K562 (cell line): ENCODE results near the gene HNMT. TPM values are rescaled to one million over a fixed set of nuclear protein-coding genes. Genes with fewer than 3 reads are reported as not detected.

Source experiments
- CC2D1A ChIP-seq: fragments of 450-650 bp; IDR thresholded peaks from 2 replicates; pipeline ENCODE4 v1.6.1; 2017; ENCODE audit warnings: mild to moderate bottlenecking
- EP400 ChIP-seq: fragments of 450-650 bp; IDR thresholded peaks from 2 replicates; pipeline ENCODE4 v1.6.1; 2017; ENCODE audit warnings: antibody characterized with exemption, mild to moderate bottlenecking, moderate library complexity
- HDAC1 ChIP-seq, 2 experiments: fragments of 450-650 bp; IDR thresholded peaks; 2 replicates each; pipeline ENCODE4 v1.6.1; 2016 to 2017; ENCODE audit warnings: inconsistent platforms in 1 of 2, mild to moderate bottlenecking in 1 of 2, moderate library complexity in 1 of 2
- ZNF175 ChIP-seq: fragments of 200-800 bp; sonication (Bioruptor generic); IDR thresholded peaks from 2 replicates; pipeline ENCODE4 v1.6.1; 2016; ENCODE audit warnings: low read depth, mild to moderate bottlenecking, missing genetic modification characterization, missing compliant biosample characterization
- ZNF766 ChIP-seq: fragments of 200-800 bp; sonication (Bioruptor generic); conservative IDR thresholded peaks from 2 replicates; pipeline ENCODE4 v1.6.1; 2016; ENCODE audit warnings: missing genetic modification characterization, missing compliant biosample characterization
- polyA plus RNA-seq, 8 experiments: library from polyadenylated mRNA; depleted of rRNA in 4 of 8; stranded (reverse) in 5 of 8; unstranded in 3 of 8; fragments of >200 nt; fragmentation: Nextera tagmentation in 2 of 8; fragmentation: Illumina TruSeq in 1 of 8; extraction: Ambion mirVana in 2 of 8; extraction: Trizol in 1 of 8; gene quantifications; 2 replicates each; pipeline versions ENCODE4 v1.2.1 to v1.2.3, GENCODE V29; 2011 to 2014; ENCODE audit warnings: inconsistent platforms in 1 of 8, missing spikeins in 1 of 8
- total RNA-seq, 7 experiments: library from RNA; depleted of rRNA in 6 of 7; stranded (reverse); fragments of >200 nt in 6 of 7; fragmentation: Illumina TruSeq in 2 of 7; extraction: Trizol in 2 of 7; gene quantifications; 2 replicates each; pipeline versions ENCODE4 v1.2.1 to v1.2.3, GENCODE V29; 2011 to 2021; ENCODE audit warnings: low replicate concordance in 1 of 7
- TF ChIP-seq, protein P1 (sequence below): fragments of 450-650 bp; IDR thresholded peaks from 2 replicates; pipeline ENCODE4 v1.6.1; 2016; ENCODE audit warnings: mild to moderate bottlenecking, moderate library complexity
- TF ChIP-seq, protein P2 (sequence below), 2 experiments: fragments of 200-800 bp in 1 of 2; sonication (Bioruptor generic) in 1 of 2; sonication (generic) in 1 of 2; formaldehyde crosslinking in 1 of 2; IDR thresholded peaks in 1 of 2; conservative IDR thresholded peaks in 1 of 2; 2 replicates each; pipeline versions ENCODE4 v1.5.0 to v1.6.1; 2016 to 2020; ENCODE audit warnings: missing compliant biosample characterization in 1 of 2, missing genetic modification characterization in 1 of 2, missing genetic modification reagents in 1 of 2
- TF ChIP-seq, protein P3 (sequence below): sonication (generic); formaldehyde crosslinking; IDR thresholded peaks from 2 replicates; pipeline ENCODE4 v1.8.1; 2022; ENCODE audit warnings: missing genetic modification reagents

Gene HNMT
- total and polyA plus RNA-seq, 9 of the 15 experiments (the other 6 are each of a cell fraction or from before 2014, with no cell fraction given): 3.1 to 10.9 (median 5.3) TPM

DNA sequence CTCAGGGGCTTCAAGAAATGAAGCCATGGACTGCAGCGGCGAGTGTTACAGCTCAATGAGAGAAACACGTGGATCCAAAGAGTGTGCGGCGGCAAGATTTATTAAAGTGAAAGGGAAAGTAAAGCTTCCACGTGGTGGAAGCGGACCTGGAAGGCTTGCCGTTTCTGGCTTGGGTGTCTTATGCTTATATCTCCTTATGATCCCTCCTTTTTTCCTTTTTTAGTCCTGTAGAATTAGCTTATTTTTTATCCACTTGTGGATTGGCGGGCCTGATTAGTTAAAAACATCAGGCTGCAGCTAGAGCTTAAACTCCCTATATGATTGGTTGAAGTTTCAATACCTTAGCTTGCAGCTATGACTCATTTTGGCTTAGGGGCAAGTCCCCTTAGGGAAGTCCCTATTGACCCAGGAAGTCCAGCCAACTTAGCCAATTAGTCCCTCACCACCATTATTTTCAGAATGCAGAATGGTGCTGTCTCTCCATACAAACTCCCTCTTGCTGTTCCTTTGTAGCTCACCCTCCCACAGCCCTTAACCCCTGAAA is 11.6 kb upstream of the HNMT start (continued):
- TF ChIP-seq, protein P1, sequence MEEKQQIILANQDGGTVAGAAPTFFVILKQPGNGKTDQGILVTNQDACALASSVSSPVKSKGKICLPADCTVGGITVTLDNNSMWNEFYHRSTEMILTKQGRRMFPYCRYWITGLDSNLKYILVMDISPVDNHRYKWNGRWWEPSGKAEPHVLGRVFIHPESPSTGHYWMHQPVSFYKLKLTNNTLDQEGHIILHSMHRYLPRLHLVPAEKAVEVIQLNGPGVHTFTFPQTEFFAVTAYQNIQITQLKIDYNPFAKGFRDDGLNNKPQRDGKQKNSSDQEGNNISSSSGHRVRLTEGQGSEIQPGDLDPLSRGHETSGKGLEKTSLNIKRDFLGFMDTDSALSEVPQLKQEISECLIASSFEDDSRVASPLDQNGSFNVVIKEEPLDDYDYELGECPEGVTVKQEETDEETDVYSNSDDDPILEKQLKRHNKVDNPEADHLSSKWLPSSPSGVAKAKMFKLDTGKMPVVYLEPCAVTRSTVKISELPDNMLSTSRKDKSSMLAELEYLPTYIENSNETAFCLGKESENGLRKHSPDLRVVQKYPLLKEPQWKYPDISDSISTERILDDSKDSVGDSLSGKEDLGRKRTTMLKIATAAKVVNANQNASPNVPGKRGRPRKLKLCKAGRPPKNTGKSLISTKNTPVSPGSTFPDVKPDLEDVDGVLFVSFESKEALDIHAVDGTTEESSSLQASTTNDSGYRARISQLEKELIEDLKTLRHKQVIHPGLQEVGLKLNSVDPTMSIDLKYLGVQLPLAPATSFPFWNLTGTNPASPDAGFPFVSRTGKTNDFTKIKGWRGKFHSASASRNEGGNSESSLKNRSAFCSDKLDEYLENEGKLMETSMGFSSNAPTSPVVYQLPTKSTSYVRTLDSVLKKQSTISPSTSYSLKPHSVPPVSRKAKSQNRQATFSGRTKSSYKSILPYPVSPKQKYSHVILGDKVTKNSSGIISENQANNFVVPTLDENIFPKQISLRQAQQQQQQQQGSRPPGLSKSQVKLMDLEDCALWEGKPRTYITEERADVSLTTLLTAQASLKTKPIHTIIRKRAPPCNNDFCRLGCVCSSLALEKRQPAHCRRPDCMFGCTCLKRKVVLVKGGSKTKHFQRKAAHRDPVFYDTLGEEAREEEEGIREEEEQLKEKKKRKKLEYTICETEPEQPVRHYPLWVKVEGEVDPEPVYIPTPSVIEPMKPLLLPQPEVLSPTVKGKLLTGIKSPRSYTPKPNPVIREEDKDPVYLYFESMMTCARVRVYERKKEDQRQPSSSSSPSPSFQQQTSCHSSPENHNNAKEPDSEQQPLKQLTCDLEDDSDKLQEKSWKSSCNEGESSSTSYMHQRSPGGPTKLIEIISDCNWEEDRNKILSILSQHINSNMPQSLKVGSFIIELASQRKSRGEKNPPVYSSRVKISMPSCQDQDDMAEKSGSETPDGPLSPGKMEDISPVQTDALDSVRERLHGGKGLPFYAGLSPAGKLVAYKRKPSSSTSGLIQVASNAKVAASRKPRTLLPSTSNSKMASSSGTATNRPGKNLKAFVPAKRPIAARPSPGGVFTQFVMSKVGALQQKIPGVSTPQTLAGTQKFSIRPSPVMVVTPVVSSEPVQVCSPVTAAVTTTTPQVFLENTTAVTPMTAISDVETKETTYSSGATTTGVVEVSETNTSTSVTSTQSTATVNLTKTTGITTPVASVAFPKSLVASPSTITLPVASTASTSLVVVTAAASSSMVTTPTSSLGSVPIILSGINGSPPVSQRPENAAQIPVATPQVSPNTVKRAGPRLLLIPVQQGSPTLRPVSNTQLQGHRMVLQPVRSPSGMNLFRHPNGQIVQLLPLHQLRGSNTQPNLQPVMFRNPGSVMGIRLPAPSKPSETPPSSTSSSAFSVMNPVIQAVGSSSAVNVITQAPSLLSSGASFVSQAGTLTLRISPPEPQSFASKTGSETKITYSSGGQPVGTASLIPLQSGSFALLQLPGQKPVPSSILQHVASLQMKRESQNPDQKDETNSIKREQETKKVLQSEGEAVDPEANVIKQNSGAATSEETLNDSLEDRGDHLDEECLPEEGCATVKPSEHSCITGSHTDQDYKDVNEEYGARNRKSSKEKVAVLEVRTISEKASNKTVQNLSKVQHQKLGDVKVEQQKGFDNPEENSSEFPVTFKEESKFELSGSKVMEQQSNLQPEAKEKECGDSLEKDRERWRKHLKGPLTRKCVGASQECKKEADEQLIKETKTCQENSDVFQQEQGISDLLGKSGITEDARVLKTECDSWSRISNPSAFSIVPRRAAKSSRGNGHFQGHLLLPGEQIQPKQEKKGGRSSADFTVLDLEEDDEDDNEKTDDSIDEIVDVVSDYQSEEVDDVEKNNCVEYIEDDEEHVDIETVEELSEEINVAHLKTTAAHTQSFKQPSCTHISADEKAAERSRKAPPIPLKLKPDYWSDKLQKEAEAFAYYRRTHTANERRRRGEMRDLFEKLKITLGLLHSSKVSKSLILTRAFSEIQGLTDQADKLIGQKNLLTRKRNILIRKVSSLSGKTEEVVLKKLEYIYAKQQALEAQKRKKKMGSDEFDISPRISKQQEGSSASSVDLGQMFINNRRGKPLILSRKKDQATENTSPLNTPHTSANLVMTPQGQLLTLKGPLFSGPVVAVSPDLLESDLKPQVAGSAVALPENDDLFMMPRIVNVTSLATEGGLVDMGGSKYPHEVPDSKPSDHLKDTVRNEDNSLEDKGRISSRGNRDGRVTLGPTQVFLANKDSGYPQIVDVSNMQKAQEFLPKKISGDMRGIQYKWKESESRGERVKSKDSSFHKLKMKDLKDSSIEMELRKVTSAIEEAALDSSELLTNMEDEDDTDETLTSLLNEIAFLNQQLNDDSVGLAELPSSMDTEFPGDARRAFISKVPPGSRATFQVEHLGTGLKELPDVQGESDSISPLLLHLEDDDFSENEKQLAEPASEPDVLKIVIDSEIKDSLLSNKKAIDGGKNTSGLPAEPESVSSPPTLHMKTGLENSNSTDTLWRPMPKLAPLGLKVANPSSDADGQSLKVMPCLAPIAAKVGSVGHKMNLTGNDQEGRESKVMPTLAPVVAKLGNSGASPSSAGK: peak; percentile 93
- TF ChIP-seq CC2D1A (0 out of 2 replicates have a peak, but pooled peaks have one; percentile 9), ZNF175 (CRISPR knock-in tag) (peak; percentile 56; the same call in 1 of the 2 replicates), EP400 (peak; percentile 78), HDAC1 (IDR thresholded peaks at IDR 0.05) (peak in 1 of 2 experiments; percentile 80; a peak in 2 of 4 replicates), ZNF766 (0 out of 2 replicates have a peak, but pooled peaks have one; percentile 43)
- TF ChIP-seq, protein P2, sequence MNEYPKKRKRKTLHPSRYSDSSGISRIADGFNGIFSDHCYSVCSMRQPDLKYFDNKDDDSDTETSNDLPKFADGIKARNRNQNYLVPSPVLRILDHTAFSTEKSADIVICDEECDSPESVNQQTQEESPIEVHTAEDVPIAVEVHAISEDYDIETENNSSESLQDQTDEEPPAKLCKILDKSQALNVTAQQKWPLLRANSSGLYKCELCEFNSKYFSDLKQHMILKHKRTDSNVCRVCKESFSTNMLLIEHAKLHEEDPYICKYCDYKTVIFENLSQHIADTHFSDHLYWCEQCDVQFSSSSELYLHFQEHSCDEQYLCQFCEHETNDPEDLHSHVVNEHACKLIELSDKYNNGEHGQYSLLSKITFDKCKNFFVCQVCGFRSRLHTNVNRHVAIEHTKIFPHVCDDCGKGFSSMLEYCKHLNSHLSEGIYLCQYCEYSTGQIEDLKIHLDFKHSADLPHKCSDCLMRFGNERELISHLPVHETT (CRISPR knock-in tag; conservative IDR thresholded peaks at IDR 0.05 in 1 of 2, IDR thresholded peaks at IDR 0.05 in 1 of 2): 0 out of 4 replicates have a peak, but pooled peaks of 1 of the 2 experiments have one; percentile 52
- TF ChIP-seq, protein P3, sequence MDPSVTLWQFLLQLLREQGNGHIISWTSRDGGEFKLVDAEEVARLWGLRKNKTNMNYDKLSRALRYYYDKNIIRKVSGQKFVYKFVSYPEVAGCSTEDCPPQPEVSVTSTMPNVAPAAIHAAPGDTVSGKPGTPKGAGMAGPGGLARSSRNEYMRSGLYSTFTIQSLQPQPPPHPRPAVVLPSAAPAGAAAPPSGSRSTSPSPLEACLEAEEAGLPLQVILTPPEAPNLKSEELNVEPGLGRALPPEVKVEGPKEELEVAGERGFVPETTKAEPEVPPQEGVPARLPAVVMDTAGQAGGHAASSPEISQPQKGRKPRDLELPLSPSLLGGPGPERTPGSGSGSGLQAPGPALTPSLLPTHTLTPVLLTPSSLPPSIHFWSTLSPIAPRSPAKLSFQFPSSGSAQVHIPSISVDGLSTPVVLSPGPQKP: no peak
